ENCODE data around the gene FMNL2.

DNA sequence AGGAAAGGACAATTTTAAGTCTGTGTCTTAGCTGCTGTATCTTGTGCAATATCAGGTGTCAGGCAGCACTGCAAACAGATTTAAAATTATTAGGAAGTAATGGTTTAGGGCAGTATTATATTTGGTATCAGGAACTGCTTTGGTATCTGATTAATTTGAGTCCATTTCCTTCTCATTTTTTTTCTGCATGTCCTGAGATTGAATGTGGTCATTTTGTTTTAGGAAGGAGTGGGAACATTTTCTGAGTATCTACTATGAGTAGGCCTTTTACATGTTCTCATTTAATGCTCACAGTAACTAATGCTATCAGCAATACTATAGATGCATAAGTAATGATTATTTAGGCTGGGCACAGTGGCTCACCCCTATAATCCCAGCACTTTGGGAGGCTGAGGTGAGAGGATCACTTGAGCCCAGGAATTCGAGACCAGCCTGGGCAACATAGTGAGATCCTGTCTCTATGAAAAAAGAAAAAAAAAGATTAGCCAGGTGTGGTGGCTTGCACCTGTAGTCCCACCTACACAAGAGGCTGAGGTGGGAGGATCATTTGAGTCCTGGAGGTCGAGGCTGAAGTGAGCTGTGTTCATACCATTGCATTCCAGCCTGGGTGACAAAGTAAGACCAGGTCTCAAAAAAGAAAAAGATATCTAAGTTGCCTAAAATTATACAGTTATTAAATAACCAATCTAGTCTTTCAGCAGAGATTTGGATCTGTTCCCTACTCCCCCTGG is 4.7 kb downstream of the FMNL2 start:
- TF ChIP-seq, protein P1, sequence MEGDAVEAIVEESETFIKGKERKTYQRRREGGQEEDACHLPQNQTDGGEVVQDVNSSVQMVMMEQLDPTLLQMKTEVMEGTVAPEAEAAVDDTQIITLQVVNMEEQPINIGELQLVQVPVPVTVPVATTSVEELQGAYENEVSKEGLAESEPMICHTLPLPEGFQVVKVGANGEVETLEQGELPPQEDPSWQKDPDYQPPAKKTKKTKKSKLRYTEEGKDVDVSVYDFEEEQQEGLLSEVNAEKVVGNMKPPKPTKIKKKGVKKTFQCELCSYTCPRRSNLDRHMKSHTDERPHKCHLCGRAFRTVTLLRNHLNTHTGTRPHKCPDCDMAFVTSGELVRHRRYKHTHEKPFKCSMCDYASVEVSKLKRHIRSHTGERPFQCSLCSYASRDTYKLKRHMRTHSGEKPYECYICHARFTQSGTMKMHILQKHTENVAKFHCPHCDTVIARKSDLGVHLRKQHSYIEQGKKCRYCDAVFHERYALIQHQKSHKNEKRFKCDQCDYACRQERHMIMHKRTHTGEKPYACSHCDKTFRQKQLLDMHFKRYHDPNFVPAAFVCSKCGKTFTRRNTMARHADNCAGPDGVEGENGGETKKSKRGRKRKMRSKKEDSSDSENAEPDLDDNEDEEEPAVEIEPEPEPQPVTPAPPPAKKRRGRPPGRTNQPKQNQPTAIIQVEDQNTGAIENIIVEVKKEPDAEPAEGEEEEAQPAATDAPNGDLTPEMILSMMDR (IDR thresholded peaks at IDR 0.05; ENCODE audit: low read length): no peak
- no peak for TF ChIP-seq EZH2 (IDR thresholded peaks at IDR 0.05; ENCODE audit: borderline replicate concordance, low read length)
